Posterior vena cava (tissue), 2 donors: Measurements from ENCODE around the gene KCNJ14. TPM values are rescaled to one million over a fixed set of nuclear protein-coding genes. Genes with fewer than 3 reads are reported as not detected.

ENCODE experiments used
- DNase-seq: peaks from one replicate; pipeline ENCODE4 v3.0.0-alpha.2; 2020; ENCODE audit warnings: low spot score
- intact Hi-C, 2 donors: fragments of 100-400 bp; cut with DNase I; formaldehyde crosslinking; loops; one replicate each; pipeline versions ENCODE4 v1.14.1 to v1.14.2; 2022 to 2023
- total RNA-seq, 2 donors: library from RNA; stranded (reverse); fragmentation: NEBNext Ultra II Directional; extraction: Animal tissue kit (Norgen Biotek cat#: 25700); gene quantifications; one replicate each; pipeline ENCODE4 v1.2.1, GENCODE V29; 2021
- donor health status: DM: yes; HTN: yes; CAD: no.
- donor health status: DM: yes; HTN: yes; CAD: no.

Gene KCNJ14
- total RNA-seq, 2 donors from 2014 or later, result 0.52 to 0.65 TPM

- no peak for DNase-seq
- intact Hi-C loops, result no loop called here
These were observed 11.4 kb downstream of the KCNJ14 start for GRCh38 chr19:48466561-48467325.

GRCh38 chr19:48468772-48469288 is 13.5 kb downstream of the KCNJ14 start:
- intact Hi-C loops, result no loop called here

DNA sequence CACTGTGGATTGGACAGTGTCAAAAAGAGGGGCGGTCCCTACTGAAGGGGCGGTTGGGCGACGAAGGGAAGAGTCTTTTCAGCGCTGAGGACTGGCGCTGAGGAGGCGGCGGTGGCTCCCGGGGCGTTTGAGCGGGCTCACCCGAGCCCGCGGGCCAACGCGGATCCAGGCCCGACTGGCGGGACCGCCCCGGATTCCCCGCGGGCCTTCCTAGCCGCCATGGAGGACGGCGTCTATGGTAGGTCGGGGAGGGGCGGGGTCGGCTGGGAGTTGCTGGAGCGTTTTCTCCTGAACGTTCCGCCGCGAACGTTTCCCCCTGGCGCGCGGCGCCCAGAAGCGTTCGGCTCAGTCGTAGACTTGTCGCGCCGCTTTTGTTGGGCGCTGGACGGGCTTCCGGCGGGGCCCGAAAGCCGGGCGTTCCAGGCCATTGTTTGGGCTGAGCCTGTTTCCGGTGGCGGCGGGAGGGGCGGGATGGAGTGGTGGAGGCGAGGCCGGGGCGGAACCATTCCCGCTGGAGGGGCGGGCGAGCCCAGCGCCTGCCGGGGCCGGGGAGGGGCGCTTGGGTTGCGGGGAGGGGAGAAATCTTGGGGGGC is 14.0 kb downstream of the KCNJ14 start, which contains the start of gene CYTH2:
TSS of gene CYTH2 (plus strand) at position 81 of the 593 bp plus-strand sequence. CDS start at position 220, 139 bp downstream.
- peak; percentile 96 for DNase-seq
- intact Hi-C loops, result no loop called here

More at GRCh38 chr19:48468772-48469288, 13.5 kb downstream of the KCNJ14 start:
- peak; percentile 100 for DNase-seq

- no peak for DNase-seq
- intact Hi-C loops, result no loop called here
These were observed 14.7 kb downstream of the KCNJ14 start for GRCh38 chr19:48469934-48470680.

DNA sequence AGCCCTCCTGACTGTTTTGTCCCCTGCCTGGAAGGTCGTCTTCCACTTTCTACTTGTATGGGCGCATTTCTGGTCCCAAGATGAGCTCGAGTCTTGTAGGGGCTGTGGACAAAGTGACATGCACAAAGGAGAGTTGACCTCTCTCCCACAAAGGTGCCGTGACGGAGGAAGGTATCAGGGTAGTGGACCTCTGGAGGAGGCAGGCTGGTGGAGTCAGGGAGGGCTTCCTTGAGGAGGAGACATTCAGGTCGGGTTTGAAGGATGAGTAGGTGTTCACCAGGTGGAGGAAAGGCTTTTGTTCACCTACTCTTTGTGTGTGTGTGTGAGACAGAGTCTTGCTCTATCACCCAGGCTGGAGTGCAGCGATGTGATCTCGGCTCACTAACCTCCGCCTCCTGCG is 15.5 kb downstream of the KCNJ14 start:
- intact Hi-C loops, result no loop called here
- DNase-seq, result no peak

- intact Hi-C loops, result no loop called here
- DNase-seq, result no peak
These were observed 16.5 kb downstream of the KCNJ14 start for GRCh38 chr19:48471836-48472235.

- DNase-seq, result no peak
- intact Hi-C loops, result no loop called here
These were observed 18.0 kb downstream of the KCNJ14 start for GRCh38 chr19:48473161-48473966.

DNA sequence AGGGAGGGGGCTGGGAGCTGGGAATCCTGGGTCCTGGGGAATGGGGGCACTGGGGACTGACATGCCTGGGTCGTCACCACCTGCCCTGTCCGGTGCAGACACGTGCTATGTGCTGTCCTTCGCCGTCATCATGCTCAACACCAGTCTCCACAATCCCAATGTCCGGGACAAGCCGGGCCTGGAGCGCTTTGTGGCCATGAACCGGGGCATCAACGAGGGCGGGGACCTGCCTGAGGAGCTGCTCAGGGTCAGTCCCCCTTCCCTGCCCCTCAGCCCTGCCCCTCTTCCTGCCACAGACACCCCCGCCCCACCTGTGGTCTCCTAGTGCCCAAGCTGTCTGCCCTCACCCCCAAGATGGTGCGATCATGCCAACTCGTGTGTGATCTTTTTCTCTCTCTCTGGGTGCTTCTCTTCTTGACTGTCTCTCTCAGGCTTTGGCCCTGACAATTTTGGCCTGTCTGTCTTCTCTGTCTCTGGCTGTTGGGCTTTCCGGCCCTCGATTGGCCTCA is 18.8 kb downstream of the KCNJ14 start:
- DNase-seq, result no peak
- intact Hi-C loops, result no loop called here

- no peak for DNase-seq
- intact Hi-C loops, result no loop called here
These were observed 20.1 kb downstream of the KCNJ14 start for GRCh38 chr19:48475369-48476068.

DNA sequence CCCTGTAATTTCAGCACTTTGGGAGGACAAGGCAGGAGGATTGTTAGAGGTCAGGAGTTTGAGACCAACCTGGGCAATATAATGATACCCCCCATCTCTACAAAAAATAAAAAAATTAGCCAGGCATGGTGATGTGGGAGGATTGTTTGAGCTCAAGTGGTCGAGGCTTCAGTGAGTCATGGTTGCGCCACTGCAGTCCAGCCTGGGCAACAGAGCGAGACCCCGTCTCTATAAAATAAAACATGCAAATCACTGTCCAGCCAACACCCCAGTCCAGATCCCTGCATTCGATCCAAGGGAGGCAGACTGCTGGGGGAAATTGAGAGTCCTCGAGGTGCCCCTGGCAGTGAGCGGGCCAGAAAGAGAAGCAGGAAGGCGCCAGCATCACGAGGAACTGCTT is 20.8 kb downstream of the KCNJ14 start:
- no peak for DNase-seq
- intact Hi-C loops, result no loop called here

DNA sequence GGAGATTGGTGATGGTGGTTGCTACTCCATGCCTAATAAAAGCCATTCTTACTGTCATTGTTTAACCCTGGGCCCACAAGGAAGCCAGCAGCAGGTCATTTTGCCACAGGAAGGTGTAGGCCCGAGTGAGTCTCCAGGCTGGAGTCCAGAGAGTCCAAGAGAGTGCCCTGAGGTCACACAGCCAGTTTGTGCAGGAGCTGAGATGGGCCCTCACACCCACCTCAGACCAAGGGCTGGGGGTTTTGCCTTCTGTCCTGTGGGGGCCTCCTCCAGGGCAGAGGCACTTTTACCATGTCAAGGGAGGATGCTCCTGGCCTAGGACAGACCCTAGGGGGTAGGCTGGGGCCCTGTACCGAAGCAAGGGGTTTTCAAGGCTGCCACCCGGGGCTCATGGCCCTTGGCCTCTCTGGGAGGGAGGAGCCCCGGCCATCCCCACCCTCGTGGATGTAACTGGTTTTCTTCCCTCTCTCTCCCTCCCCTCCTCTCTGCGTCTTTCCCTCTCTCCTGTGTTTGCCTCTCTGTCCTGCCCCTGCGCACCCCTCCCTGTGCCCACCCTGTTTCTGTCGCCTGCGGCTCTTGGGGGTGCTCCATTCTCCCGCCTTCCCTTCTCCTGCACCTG is 21.8 kb downstream of the KCNJ14 start:
- DNase-seq, result no peak
- intact Hi-C loops, result no loop called here

DNA sequence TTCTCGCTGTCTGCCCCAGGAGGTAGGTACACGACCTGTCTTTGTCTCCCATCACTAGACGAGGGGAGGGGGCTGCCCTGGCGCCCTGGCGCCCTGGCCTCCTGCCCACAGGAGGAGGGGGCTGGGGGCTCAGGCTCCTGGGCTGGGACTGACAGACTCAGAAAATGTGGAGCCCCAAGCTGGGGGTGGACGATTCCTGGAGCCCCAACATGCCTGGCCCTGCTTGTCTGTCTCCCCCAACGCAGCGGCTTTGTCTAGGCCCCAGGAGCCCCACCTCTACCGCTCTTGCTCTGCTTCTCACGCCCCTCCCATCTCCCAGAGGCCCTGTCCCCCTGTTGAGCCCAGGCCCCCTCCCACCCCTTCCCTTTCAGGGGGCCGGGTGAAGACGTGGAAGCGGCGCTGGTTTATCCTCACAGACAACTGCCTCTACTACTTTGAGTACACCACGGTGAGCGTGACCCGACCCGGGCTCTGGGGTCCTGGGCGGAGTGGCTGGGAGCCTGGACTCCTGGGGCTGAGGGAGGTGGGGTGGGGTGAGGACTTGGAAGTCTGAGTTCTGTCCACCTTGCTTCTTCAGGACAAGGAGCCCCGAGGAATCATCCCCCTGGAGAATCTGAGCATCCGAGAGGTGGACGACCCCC is 22.4 kb downstream of the KCNJ14 start:
- intact Hi-C loops, result no loop called here
- no peak for DNase-seq

DNA sequence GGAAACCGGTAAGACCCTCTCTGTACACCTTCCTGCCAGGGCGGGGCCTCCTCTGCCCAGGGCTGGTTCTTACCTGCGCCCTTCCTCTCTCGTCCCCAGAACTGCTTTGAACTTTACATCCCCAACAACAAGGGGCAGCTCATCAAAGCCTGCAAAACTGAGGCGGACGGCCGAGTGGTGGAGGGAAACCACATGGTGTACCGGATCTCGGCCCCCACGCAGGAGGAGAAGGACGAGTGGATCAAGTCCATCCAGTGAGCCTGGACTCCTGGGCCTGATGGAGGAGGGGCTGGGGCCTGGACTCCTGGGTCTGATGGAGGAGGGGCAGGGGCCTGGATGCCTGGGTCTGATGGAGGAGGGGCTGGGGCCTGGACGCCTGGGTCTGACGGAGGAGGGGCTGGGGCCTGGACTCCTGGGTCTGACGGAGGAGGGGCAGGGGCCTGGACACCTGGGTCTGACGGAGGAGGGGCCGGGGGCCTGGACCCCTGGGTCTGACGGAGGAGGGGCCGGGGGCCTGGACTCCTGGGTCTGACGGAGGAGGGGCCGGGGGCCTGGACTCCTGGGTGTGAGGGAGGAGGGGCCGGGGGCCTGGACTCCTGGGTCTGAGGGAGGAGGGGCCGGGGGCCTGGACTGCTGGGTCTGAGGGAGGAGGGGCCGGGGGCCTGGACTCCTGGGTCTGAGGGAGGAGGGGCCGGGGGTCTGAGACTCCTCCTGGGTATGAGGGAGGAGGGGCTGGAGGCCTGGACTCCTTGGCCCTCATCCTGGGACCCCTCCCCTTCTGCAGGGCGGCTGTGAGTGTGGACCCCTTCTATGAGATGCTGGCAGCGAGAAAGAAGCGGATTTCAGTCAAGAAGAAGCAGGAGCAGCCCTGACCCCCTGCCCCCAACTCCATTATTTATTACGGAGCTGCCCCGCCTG is 23.2 kb downstream of the KCNJ14 start:
- DNase-seq, result no peak
- intact Hi-C loops, result no loop called here

- no peak for DNase-seq
- intact Hi-C loops, result no loop called here
These were observed 24.3 kb downstream of the KCNJ14 start for GRCh38 chr19:48479686-48480085.

DNA sequence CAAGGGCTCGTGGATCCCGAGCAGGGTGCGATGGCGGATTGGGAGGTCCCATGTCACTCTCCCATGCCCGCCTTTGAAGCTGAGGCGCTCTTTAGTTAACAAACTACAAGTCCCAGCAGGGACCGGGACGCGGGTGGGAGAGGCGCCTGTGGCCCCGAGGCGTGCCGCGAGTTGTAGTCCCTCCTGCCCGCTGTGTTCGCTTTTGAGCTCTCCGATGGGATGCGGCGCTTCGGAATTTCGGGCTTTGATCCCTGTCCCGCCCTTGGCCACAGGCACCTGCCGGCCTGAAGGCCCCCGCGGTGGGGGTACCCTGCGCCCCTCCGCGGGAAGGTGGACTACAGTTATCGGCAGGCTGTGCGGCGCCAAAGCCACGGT is 24.8 kb downstream of the KCNJ14 start:
- DNase-seq, result peak; percentile 92
- intact Hi-C loops, result no loop called here
